ENCODE measurements around the gene EML6. TPM values are rescaled to one million over a fixed set of nuclear protein-coding genes. Genes with fewer than 3 reads are reported as not detected.
"Not testable (repeated sequence)": the region's sequence is repeated elsewhere in the genome, so short reads cannot be mapped to it uniquely, and the experiment has no call there.

Gene EML6
- polyA plus RNA-seq, 1 donor from 2014 or later: 3.8 TPM

- H3K36me3 Mint-ChIP-seq: no peaks in the 10 kb centered on the region
- no peak overlapping the region for H3K4me3 Mint-ChIP-seq
- peaks cover 7 to 13% (median 12%) of the 10 kb centered on the region in 3 donors for H3K4me1 Mint-ChIP-seq
- H3K27me3 Mint-ChIP-seq: no peaks in the 10 kb centered on the region
- no peaks in the 10 kb centered on the region for H3K9me3 Mint-ChIP-seq
- no peak overlapping the region for H3K27ac Mint-ChIP-seq
Observed at GRCh38 chr2:54871457-54872107, 148.1 kb downstream of the EML6 start.

GRCh38 chr2:54872780-54873179, 149.3 kb downstream of the EML6 start:
- H3K27me3 Mint-ChIP-seq: no peaks in the 10 kb centered on the region

GRCh38 chr2:54873236-54873635, 149.8 kb downstream of the EML6 start:
- H3K36me3 Mint-ChIP-seq, H3K9me3 Mint-ChIP-seq, H3K4me3 Mint-ChIP-seq, H3K4me1 Mint-ChIP-seq, H3K27me3 Mint-ChIP-seq: not testable (repeated sequence)
- peak overlapping the region in 1 of 3 donors; percentile 37 for H3K27ac Mint-ChIP-seq

More at GRCh38 chr2:54872780-54873179, 149.3 kb downstream of the EML6 start:
- H3K9me3 Mint-ChIP-seq: no peaks in the 10 kb centered on the region
- peaks cover 0 to 1% (median 1%) of the 10 kb centered on the region in 3 donors for H3K4me1 Mint-ChIP-seq
- peak overlapping the region in 1 of 3 donors; percentile 37 for H3K27ac Mint-ChIP-seq
- H3K36me3 Mint-ChIP-seq: no peaks in the 10 kb centered on the region
- no peak overlapping the region for H3K4me3 Mint-ChIP-seq

GRCh38 chr2:54876764-54877163, 153.3 kb downstream of the EML6 start:
- Mint-ChIP-seq H3K4me1 (no peaks in the 10 kb centered on the region), H3K9me3 (no peaks in the 10 kb centered on the region), H3K36me3 (peaks cover 3% of the 10 kb centered on the region), H3K27me3 (no peaks in the 10 kb centered on the region), H3K27ac (no peak overlapping the region), H3K4me3 (no peak overlapping the region)

- Mint-ChIP-seq H3K27me3 (no peaks in the 10 kb centered on the region), H3K36me3 (peaks cover 3% of the 10 kb centered on the region), H3K9me3 (no peaks in the 10 kb centered on the region), H3K4me1 (no peaks in the 10 kb centered on the region), H3K27ac (no peak overlapping the region), H3K4me3 (no peak overlapping the region)
Observed at GRCh38 chr2:54878182-54878581, 154.7 kb downstream of the EML6 start.

GRCh38 chr2:54879032-54879431, 155.6 kb downstream of the EML6 start:
- H3K27me3 Mint-ChIP-seq: no peaks in the 10 kb centered on the region
- no peaks in the 10 kb centered on the region for H3K9me3 Mint-ChIP-seq
- H3K4me1 Mint-ChIP-seq: no peaks in the 10 kb centered on the region
- H3K36me3 Mint-ChIP-seq: peaks cover 3% of the 10 kb centered on the region
- no peak overlapping the region for H3K4me3 Mint-ChIP-seq
- no peak overlapping the region for H3K27ac Mint-ChIP-seq

GRCh38 chr2:54879598-54880332, 156.3 kb downstream of the EML6 start:
- no peaks in the 10 kb centered on the region for H3K4me1 Mint-ChIP-seq
- no peak overlapping the region for H3K4me3 Mint-ChIP-seq
- no peak overlapping the region for H3K27ac Mint-ChIP-seq
- H3K36me3 Mint-ChIP-seq: peaks cover 3% of the 10 kb centered on the region
- H3K27me3 Mint-ChIP-seq: no peaks in the 10 kb centered on the region
- H3K9me3 Mint-ChIP-seq: no peaks in the 10 kb centered on the region

GRCh38 chr2:54880428-54880827, 157.0 kb downstream of the EML6 start:
- Mint-ChIP-seq H3K9me3 (peaks cover 0 to 1% (median 0%) of the 10 kb centered on the region in 3 donors), H3K4me1 (no peaks in the 10 kb centered on the region), H3K4me3 (no peak overlapping the region), H3K27me3 (no peaks in the 10 kb centered on the region), H3K27ac (no peak overlapping the region), H3K36me3 (peaks cover 3% of the 10 kb centered on the region)

- H3K9me3 Mint-ChIP-seq: peaks cover 0 to 2% (median 0%) of the 10 kb centered on the region in 3 donors
- H3K4me1 Mint-ChIP-seq: no peaks in the 10 kb centered on the region
- no peak overlapping the region for H3K4me3 Mint-ChIP-seq
- no peaks in the 10 kb centered on the region for H3K27me3 Mint-ChIP-seq
- no peak overlapping the region for H3K27ac Mint-ChIP-seq
- H3K36me3 Mint-ChIP-seq: peaks cover 3% of the 10 kb centered on the region
Observed at GRCh38 chr2:54881759-54882158, 158.3 kb downstream of the EML6 start.

GRCh38 chr2:54885891-54886290, 162.4 kb downstream of the EML6 start:
- no peaks in the 10 kb centered on the region for H3K27me3 Mint-ChIP-seq
- H3K4me1 Mint-ChIP-seq: no peaks in the 10 kb centered on the region
- H3K9me3 Mint-ChIP-seq: peaks cover 0 to 2% (median 0%) of the 10 kb centered on the region in 3 donors
- no peak overlapping the region for H3K27ac Mint-ChIP-seq
- H3K4me3 Mint-ChIP-seq: no peak overlapping the region
- H3K36me3 Mint-ChIP-seq: peaks cover 3% of the 10 kb centered on the region

- H3K36me3 Mint-ChIP-seq: peaks cover 3% of the 10 kb centered on the region
- peaks cover 0 to 2% (median 0%) of the 10 kb centered on the region in 3 donors for H3K9me3 Mint-ChIP-seq
- no peak overlapping the region for H3K4me3 Mint-ChIP-seq
- H3K4me1 Mint-ChIP-seq: no peaks in the 10 kb centered on the region
- no peaks in the 10 kb centered on the region for H3K27me3 Mint-ChIP-seq
- no peak overlapping the region for H3K27ac Mint-ChIP-seq
Observed at GRCh38 chr2:54887850-54888545, 164.5 kb downstream of the EML6 start.

GRCh38 chr2:54889053-54889452, 165.6 kb downstream of the EML6 start:
- no peak overlapping the region for H3K27ac Mint-ChIP-seq
- no peaks in the 10 kb centered on the region for H3K27me3 Mint-ChIP-seq
- H3K4me3 Mint-ChIP-seq: no peak overlapping the region
- no peaks in the 10 kb centered on the region for H3K4me1 Mint-ChIP-seq
- H3K36me3 Mint-ChIP-seq: peaks cover 3% of the 10 kb centered on the region
- H3K9me3 Mint-ChIP-seq: peaks cover 0 to 2% (median 0%) of the 10 kb centered on the region in 3 donors

GRCh38 chr2:54891909-54892308, 168.4 kb downstream of the EML6 start:
- H3K27me3 Mint-ChIP-seq: no peaks in the 10 kb centered on the region

GRCh38 chr2:54894467-54894866, 171.0 kb downstream of the EML6 start:
- Mint-ChIP-seq H3K4me1 (no peaks in the 10 kb centered on the region), H3K4me3 (no peak overlapping the region), H3K9me3 (peaks cover 0 to 3% (median 0%) of the 10 kb centered on the region in 3 donors), H3K27me3 (no peaks in the 10 kb centered on the region), H3K27ac (no peak overlapping the region), H3K36me3 (peaks cover 11% of the 10 kb centered on the region)

More at GRCh38 chr2:54891909-54892308, 168.4 kb downstream of the EML6 start:
- Mint-ChIP-seq H3K27ac (peak overlapping the region in 1 of 3 donors; percentile 43), H3K36me3 (peaks cover 11% of the 10 kb centered on the region), H3K9me3 (peaks cover 0 to 3% (median 0%) of the 10 kb centered on the region in 3 donors), H3K4me3 (no peak overlapping the region), H3K4me1 (no peaks in the 10 kb centered on the region)

GRCh38 chr2:54895730-54896129, 172.3 kb downstream of the EML6 start:
- Mint-ChIP-seq H3K9me3 (peaks cover 0 to 3% (median 0%) of the 10 kb centered on the region in 3 donors), H3K27ac (no peak overlapping the region), H3K4me3 (no peak overlapping the region), H3K4me1 (no peaks in the 10 kb centered on the region), H3K27me3 (no peaks in the 10 kb centered on the region), H3K36me3 (peaks cover 11% of the 10 kb centered on the region)

Data from IgD-negative memory B cell (primary cell).